Stimulated activated naive B cell treated with anti-CD40 and anti-IgM and Interleukin-4, amounts not matched to agents 10 μg/mL and 1 μg/mL and 100 μg/mL, for 72 hours (primary cell): ENCODE data around the gene NPPC.
A peak's percentile ranks its signal among the peaks of the same experiment; 100 is the strongest.

Source experiments
- ATAC-seq, 2 donors: fragments of 150-1000 bp; cut with Tn5 transposase; replicated peaks; 2 replicates each; pipeline ENCODE4 v1.10.0; 2021; ENCODE audit warnings: moderate library complexity in 1 of 2
- DNase-seq: peaks from one replicate; pipeline ENCODE4 v3.0.0; 2021
- H3K27ac Mint-ChIP-seq: one replicate; pipeline ENCODE4 v1.8.0; 2022; ENCODE audit warnings: mild to moderate bottlenecking, mixed read lengths
- H3K27me3 Mint-ChIP-seq, 2 donors: one replicate each; pipeline ENCODE4 v1.8.0; 2022; ENCODE audit warnings: mixed read lengths in 2 of 2
- H3K36me3 Mint-ChIP-seq, 2 donors: one replicate each; pipeline ENCODE4 v1.8.0; 2022; ENCODE audit warnings: mixed read lengths in 2 of 2, mild to moderate bottlenecking in 1 of 2
- H3K4me1 Mint-ChIP-seq, 2 donors: one replicate each; pipeline ENCODE4 v1.8.0; 2022; ENCODE audit warnings: mixed read lengths in 2 of 2, mild to moderate bottlenecking in 1 of 2
- H3K4me3 Mint-ChIP-seq, 2 donors: one replicate each; pipeline ENCODE4 v1.8.0; 2022; ENCODE audit warnings: mild to moderate bottlenecking in 2 of 2, mixed read lengths in 2 of 2, moderate library complexity in 1 of 2
- H3K9me3 Mint-ChIP-seq, 2 donors: one replicate each; pipeline ENCODE4 v1.8.0; 2022; ENCODE audit warnings: mixed read lengths in 2 of 2, mild to moderate bottlenecking in 1 of 2

Gene NPPC

GRCh38 chr2:231946241-231946814 lies 20.1 kb upstream of the NPPC start:
- Mint-ChIP-seq H3K9me3 (no peaks in the 10 kb centered on the region), H3K27me3 (peaks cover 4 to 5% of the 10 kb centered on the region in 2 donors), H3K4me1 (no peaks in the 10 kb centered on the region), H3K4me3 (no peak overlapping the region), H3K36me3 (no peaks in the 10 kb centered on the region), H3K27ac (no peak overlapping the region)
- ATAC-seq (no peak), DNase-seq (no peak)

DNA sequence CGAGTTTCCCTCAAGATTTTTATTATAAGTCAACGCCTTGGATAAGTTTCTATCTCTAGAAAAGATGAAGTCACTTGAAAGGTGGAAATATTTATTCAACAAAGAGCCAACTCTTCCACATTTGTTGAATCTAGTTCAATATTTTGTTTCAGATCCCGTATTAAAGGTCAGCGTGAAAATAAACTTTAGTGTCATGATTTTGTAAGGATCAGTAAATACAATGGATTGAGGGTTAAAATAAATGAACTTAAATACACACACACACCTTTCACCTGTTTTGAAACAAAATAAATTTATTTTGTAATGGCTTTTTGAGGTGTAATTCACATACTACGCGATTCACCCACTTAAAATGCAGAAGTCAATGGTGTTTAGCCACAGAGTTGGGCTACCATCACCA lies 16.0 kb upstream of the NPPC start:
- Mint-ChIP-seq H3K9me3 (no peaks in the 10 kb centered on the region), H3K36me3 (no peaks in the 10 kb centered on the region), H3K4me3 (no peak overlapping the region), H3K27ac (no peak overlapping the region), H3K27me3 (peaks cover 0 to 4% of the 10 kb centered on the region in 2 donors), H3K4me1 (no peaks in the 10 kb centered on the region)
- no peak for ATAC-seq
- no peak for DNase-seq

GRCh38 chr2:231941673-231942072 lies 15.5 kb upstream of the NPPC start:
- DNase-seq = no peak
- H3K27me3 Mint-ChIP-seq = peaks cover 0 to 4% of the 10 kb centered on the region in 2 donors
- no peak overlapping the region for H3K27ac Mint-ChIP-seq
- no peak overlapping the region for H3K4me3 Mint-ChIP-seq
- no peaks in the 10 kb centered on the region for H3K4me1 Mint-ChIP-seq
- no peaks in the 10 kb centered on the region for H3K9me3 Mint-ChIP-seq
- no peaks in the 10 kb centered on the region for H3K36me3 Mint-ChIP-seq
- no peak for ATAC-seq

DNA sequence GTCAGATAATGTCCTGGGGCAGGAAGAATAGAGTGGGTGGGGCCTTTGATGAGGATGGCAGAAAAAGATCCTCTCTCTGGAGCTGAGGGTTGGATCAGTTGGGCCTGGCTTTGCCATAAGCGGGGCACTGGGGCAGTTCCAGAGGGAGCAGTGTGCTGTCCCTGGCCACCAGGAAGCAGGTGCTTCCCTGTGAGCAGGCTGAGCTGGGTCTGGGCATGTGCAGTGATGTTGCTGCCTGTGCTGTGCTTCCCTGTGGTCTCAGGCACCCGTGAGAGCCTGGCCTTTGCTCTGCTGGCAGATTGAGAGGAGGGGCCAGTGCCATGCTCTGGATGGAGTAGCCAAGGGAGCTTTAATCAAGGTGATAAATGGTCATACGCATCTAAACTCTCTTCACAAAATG lies 14.6 kb upstream of the NPPC start:
- Mint-ChIP-seq H3K36me3 (no peaks in the 10 kb centered on the region), H3K4me3 (no peak overlapping the region), H3K4me1 (no peaks in the 10 kb centered on the region), H3K9me3 (no peaks in the 10 kb centered on the region), H3K27me3 (peaks cover 0 to 4% of the 10 kb centered on the region in 2 donors), H3K27ac (no peak overlapping the region)
- ATAC-seq (no peak), DNase-seq (no peak)

DNA sequence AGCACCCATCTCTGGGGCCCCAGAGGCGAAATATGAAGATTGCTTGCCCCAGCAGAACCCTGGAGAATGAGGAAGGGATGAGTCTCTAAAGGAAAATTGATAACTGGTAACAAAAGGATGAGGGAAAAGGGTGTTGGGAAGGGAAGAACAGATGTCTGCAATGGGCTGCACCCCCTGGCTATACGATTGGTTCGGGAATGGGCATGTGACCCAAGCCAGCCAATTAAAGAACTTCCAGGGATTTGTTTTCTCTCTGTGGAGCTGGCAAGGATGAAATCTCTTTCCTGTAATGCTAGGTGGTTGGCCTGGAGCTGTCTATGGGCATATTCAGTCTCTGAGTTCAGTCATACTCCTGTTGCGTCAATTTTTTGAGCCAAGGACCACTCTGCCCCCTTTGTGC lies 12.8 kb upstream of the NPPC start:
- ATAC-seq (no peak), DNase-seq (no peak)
- Mint-ChIP-seq H3K4me3 (no peak overlapping the region), H3K27ac (no peak overlapping the region), H3K4me1 (peaks cover 5 to 6% of the 10 kb centered on the region in 2 donors), H3K27me3 (peaks cover 3 to 5% of the 10 kb centered on the region in 2 donors), H3K36me3 (no peaks in the 10 kb centered on the region), H3K9me3 (no peaks in the 10 kb centered on the region)

- peaks cover 10 to 11% of the 10 kb centered on the region in 2 donors for H3K4me1 Mint-ChIP-seq
Measured at GRCh38 chr2:231937057-231937456, 10.9 kb upstream of the NPPC start.

DNA sequence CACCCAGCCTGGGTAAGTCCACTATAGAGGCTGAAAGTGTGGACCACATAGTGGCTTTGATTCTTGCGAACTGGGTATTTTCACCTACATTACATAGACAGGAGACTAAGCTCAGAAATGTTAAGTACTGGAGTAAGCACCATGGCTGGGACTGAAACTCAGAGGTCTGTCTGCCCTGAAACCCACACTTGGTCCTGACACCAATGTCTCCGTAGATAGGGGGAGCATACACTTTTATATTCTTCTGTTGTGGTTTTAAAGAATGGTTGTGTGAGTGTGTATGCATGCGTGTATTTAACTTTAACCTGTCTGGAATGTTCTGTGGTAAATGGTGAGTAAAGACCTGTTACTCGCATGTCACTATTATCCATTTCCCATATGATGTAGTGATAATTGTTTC lies 10.3 kb upstream of the NPPC start:
- H3K27ac Mint-ChIP-seq = no peak overlapping the region

More at GRCh38 chr2:231937057-231937456, 10.9 kb upstream of the NPPC start:
- no peak for DNase-seq
- Mint-ChIP-seq H3K4me3 (no peak overlapping the region), H3K27me3 (peaks cover 8 to 9% of the 10 kb centered on the region in 2 donors), H3K9me3 (no peaks in the 10 kb centered on the region), H3K27ac (no peak overlapping the region), H3K36me3 (no peaks in the 10 kb centered on the region)
- no peak for ATAC-seq

DNA sequence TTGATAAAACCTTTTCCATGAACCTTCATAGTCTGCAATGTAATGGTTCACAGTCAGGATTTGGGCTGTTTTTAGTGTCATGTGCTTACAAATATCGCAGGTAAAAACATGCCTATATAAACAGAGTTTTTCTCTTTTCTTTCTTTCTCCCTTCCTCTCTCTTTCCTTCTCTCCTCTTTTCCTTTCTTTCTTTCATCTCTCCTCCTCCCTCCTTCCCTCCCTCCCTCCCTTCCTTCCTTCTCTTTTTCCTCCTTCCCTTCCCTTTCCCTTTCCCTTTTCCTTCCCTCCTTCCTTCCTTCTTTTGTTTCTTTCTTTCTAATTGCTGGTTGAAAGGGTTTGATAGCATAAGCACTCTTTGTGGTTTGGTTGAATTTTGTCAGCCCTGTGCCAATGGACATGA lies 9.6 kb upstream of the NPPC start:
- Mint-ChIP-seq H3K36me3 (no peaks in the 10 kb centered on the region), H3K27ac (no peak overlapping the region), H3K27me3 (peaks cover 8 to 13% of the 10 kb centered on the region in 2 donors), H3K4me3 (no peak overlapping the region), H3K9me3 (no peaks in the 10 kb centered on the region), H3K4me1 (peaks cover 10 to 11% of the 10 kb centered on the region in 2 donors)
- ATAC-seq = no peak
- DNase-seq = no peak

More for the DNA sequence above, 10.3 kb upstream of the NPPC start:
- H3K9me3 Mint-ChIP-seq = no peaks in the 10 kb centered on the region
- no peak for ATAC-seq
- peaks cover 8 to 9% of the 10 kb centered on the region in 2 donors for H3K27me3 Mint-ChIP-seq
- no peaks in the 10 kb centered on the region for H3K36me3 Mint-ChIP-seq
- no peak for DNase-seq
- peaks cover 10 to 11% of the 10 kb centered on the region in 2 donors for H3K4me1 Mint-ChIP-seq
- H3K4me3 Mint-ChIP-seq = no peak overlapping the region

DNA sequence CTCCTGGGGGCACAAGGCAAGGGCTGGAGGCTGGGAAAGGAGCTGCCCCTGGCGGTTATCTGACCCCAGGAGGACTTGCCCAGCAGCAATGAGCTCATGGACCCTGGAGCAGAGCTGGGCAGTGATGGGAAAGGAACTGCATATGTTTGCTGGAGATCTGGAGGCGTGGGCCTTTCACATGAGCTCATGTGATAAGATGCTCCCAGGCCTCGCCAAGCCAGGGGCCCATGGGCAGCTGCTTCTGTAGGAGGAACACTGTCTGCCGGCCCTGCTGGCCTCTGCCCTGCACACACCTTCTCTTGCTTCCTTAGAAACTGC lies 9.0 kb upstream of the NPPC start:
- ATAC-seq (no peak), DNase-seq (no peak)
- H3K27me3 Mint-ChIP-seq = peaks cover 9 to 17% of the 10 kb centered on the region in 2 donors
- H3K4me3 Mint-ChIP-seq = no peak overlapping the region
- H3K36me3 Mint-ChIP-seq = no peaks in the 10 kb centered on the region
- no peak overlapping the region for H3K27ac Mint-ChIP-seq
- peaks cover 10 to 11% of the 10 kb centered on the region in 2 donors for H3K4me1 Mint-ChIP-seq
- no peaks in the 10 kb centered on the region for H3K9me3 Mint-ChIP-seq

DNA sequence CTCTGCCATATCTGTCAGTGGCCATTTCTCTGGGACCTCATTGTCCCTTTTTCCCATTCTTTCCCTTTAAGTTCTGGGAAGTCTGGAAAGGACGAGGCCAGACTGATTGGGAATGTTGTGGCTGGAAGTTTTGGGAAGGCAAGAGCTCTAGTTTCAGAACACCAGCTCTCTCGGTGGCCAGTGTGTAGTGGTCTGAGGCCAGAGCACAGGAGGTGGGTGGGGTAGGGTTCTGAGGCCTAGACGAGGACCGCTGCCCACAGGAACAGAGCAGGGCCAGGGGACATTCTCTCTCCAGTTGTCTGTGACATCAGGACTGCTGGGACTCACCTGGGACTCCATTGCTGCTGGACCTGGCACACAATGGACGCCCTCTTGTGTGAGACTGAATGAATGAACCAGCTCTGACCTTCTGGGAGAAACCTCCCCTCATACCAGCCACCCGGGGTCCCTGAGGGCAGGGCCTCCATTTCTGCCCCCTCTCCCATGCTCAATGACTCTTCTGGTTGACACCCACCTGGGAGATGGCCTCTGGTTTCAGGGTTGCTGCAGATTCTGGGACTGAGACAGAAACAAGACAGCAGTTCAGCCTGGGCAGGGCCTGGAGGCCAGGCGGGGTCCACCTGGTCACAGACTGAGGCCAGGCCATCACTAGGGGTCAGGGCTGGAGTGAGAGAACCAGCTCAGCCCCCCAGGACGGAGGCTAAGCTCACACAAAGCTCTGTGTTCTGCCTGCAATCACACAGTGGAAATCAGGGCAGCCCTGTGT lies 8.4 kb upstream of the NPPC start:
- peaks cover 14 to 17% of the 10 kb centered on the region in 2 donors for H3K27me3 Mint-ChIP-seq
- H3K36me3 Mint-ChIP-seq = no peaks in the 10 kb centered on the region

DNA sequence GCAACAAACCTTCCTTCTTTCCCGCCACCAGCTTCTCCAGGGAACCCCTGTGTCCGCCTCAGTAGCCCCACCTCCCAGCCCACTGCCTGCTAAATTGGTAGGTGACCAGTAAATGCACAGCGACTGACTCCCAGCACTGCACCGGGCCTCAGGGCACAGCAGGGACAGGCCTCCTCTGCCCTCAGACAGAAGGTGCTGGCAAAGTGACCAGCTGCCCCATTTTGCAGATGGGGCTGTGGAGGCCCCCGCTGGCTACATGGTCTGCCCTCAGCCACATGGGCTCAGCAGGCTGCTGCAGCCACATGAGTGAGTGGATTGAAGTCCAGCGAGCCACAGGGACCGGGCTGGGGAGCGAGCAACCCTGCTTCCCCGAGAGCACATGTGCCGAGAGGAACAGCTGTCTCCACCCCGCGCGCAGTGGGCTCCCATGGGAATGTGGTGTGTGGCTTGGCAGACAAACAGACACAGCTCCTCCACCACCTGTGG lies 7.8 kb upstream of the NPPC start:
- ATAC-seq (peak; percentile 69 to 74), DNase-seq (no peak)
- Mint-ChIP-seq H3K27ac (no peak overlapping the region), H3K4me1 (peaks cover 10 to 11% of the 10 kb centered on the region in 2 donors), H3K4me3 (no peak overlapping the region), H3K9me3 (no peaks in the 10 kb centered on the region), H3K27me3 (peaks cover 20 to 23% of the 10 kb centered on the region in 2 donors), H3K36me3 (no peaks in the 10 kb centered on the region)

More for the DNA sequence above, 8.4 kb upstream of the NPPC start:
- ATAC-seq (no peak), DNase-seq (no peak)
- Mint-ChIP-seq H3K9me3 (no peaks in the 10 kb centered on the region), H3K4me3 (no peak overlapping the region), H3K4me1 (peaks cover 10 to 11% of the 10 kb centered on the region in 2 donors), H3K27ac (no peak overlapping the region)

DNA sequence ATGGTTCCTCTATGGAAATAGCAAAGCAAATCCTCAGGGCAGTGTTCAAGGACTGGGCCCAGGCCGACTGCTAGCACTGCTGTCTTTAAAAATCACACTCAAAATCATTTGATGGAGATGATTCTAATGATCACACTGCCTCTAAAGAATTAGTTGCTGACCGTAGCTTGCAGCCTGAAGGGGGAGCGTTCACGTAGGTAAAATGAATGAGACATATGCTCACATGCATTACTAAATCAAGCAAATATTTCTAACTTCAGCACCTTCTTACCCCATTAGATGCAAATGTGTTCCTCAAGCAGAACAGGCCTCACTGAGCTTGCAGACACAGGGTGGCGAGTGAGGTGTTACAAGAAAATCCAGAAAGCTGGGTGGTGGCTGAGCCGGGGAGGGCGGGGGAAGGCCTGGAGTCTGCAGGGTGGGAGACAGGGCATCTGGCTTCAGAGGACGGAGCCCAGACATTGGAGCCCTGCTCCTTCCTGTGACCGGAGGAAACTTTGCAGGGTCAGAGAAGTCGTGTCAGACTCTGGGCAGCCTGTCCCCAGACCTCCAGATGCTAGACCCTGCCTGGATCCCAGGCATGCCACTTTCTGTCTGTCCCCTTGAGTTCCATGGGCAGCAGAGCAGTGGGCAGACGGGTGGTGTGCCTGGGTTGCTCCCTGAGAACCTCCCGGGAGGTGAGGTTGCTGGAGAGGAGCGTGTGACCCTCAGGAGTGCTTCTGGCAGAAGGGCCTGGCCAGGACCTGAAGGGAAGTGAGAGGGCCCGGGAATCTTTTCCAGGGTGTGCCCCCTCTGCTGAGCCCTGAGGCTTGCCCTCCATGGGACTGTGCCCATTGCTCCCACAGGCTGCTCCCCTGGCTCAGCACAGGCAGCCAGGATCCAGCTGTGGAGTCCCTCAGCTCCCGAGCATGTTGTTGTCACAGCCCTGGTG lies 7.1 kb upstream of the NPPC start:
- Mint-ChIP-seq H3K4me3 (no peak overlapping the region), H3K36me3 (no peaks in the 10 kb centered on the region), H3K27ac (no peak overlapping the region), H3K27me3 (peaks cover 23 to 28% of the 10 kb centered on the region in 2 donors), H3K9me3 (no peaks in the 10 kb centered on the region), H3K4me1 (peaks cover 10 to 11% of the 10 kb centered on the region in 2 donors)
- DNase-seq = no peak
- ATAC-seq = no peak

- peaks cover 29 to 32% of the 10 kb centered on the region in 2 donors for H3K27me3 Mint-ChIP-seq
- H3K4me3 Mint-ChIP-seq = no peak overlapping the region
- no peak overlapping the region for H3K27ac Mint-ChIP-seq
- DNase-seq (no peak), ATAC-seq (no peak)
- H3K4me1 Mint-ChIP-seq = peaks cover 10 to 11% of the 10 kb centered on the region in 2 donors
- no peaks in the 10 kb centered on the region for H3K9me3 Mint-ChIP-seq
- no peaks in the 10 kb centered on the region for H3K36me3 Mint-ChIP-seq
Measured at GRCh38 chr2:231932711-231932970, 6.4 kb upstream of the NPPC start.

- Mint-ChIP-seq H3K4me1 (peaks cover 18 to 20% of the 10 kb centered on the region in 2 donors), H3K27me3 (peaks cover 40 to 43% of the 10 kb centered on the region in 2 donors), H3K4me3 (no peak overlapping the region), H3K36me3 (no peaks in the 10 kb centered on the region), H3K27ac (no peak overlapping the region), H3K9me3 (no peaks in the 10 kb centered on the region)
- DNase-seq (no peak), ATAC-seq (no peak)
Measured at GRCh38 chr2:231931481-231931915, 5.3 kb upstream of the NPPC start.
